ENCODE results near the gene SOD1.

Gene SOD1

DNA sequence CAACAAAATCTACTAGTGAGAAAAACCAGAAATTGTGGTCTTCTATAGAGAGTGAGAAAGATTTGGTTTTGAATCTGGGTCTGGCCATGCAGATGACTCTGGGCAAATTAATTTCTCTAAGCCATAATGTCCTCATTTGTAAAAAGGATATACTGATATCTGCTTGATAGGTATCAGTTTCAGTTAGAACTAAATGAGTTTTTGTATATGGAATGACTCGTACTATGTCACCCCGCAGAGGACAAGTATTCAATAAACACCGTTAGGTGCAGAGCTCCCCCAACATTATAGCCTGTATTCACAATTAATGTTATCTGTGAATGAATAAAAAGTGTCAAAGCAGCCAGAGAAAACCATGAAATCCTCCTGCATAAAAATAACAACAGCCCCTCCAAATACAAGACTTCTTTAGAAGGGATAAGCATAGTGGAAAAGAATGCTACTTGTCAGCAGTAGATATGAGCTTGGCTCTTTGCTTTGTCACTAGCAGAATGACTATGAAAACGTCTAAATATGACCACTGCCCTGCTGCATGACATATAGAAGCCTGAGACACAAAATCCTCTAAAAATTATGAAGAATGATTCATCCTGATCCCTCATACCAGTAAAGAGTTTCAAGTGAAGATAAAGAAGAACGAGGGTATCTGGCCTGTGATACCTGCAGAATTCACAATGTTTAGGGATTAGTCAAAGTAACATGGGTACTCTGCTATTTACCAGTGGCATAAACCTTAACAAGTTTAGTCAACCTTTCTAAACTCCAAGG, 54.7 kb downstream of the SOD1 start:
- CTCF ChIA-PET, result no interaction called here
- no peaks in the 10 kb centered on the region for H3K9me3 ChIP-seq (ENCODE audit: control insufficient read depth, insufficient read depth, low read depth, low read length)
- no peak overlapping the region for H3K4me3 ChIP-seq (ENCODE audit: low read depth, low read length)
- POLR2A ChIA-PET, result no interaction called here
- no peak for TF ChIP-seq ZNF843 (tag by site-specific recombination; IDR thresholded peaks at IDR 0.05)
- TF ChIP-seq ZNF585B (tag by site-specific recombination; IDR thresholded peaks at IDR 0.05), result no peak
- TF ChIP-seq ZBTB7A (tag by site-specific recombination; IDR thresholded peaks at IDR 0.05; ENCODE audit: low read depth), result no peak
- TF ChIP-seq ZNF366 (tag by site-specific recombination; conservative IDR thresholded peaks at IDR 0.05), result 0 out of 2 replicates have a peak, but pooled peaks have one; percentile 10
- no peak for TF ChIP-seq ZSCAN23 (tag by site-specific recombination; IDR thresholded peaks at IDR 0.05)
- peak; percentile 89 for TF ChIP-seq PRDM6 (tag by site-specific recombination; IDR thresholded peaks at IDR 0.05)
- TF ChIP-seq ZNF513 (tag by site-specific recombination; IDR thresholded peaks at IDR 0.05), result no peak
- peaks cover 9% of the 10 kb centered on the region; the same call in 1 of the 2 replicates for H3K4me1 ChIP-seq (ENCODE audit: control insufficient read depth, insufficient read depth, low read length)
- H3K27ac ChIP-seq (ENCODE audit: extremely low read depth, low read depth, low read length), result no peak overlapping the region
- H3K36me3 ChIP-seq (ENCODE audit: control insufficient read depth in 2 of 2, insufficient read depth in 1 of 2, low read length in 2 of 2), result no peaks in the 10 kb centered on the region

GRCh38 chr21:31714741-31715365, 55.4 kb downstream of the SOD1 start:
- POLR2A ChIA-PET, result no interaction called here
- Histone ChIP-seq H3K4me1 (ENCODE audit: control insufficient read depth, insufficient read depth, low read length) (peaks cover 8% of the 10 kb centered on the region; the same call in 1 of the 2 replicates), H3K27ac (ENCODE audit: extremely low read depth, low read depth, low read length) (no peak overlapping the region), H3K9me3 (ENCODE audit: control insufficient read depth, insufficient read depth, low read depth, low read length) (no peaks in the 10 kb centered on the region), H3K4me3 (ENCODE audit: low read depth, low read length) (no peak overlapping the region), H3K36me3 (ENCODE audit: control insufficient read depth in 2 of 2, insufficient read depth in 1 of 2, low read length in 2 of 2) (no peaks in the 10 kb centered on the region)
- CTCF ChIA-PET, result no interaction called here
- TF ChIP-seq, protein P1, sequence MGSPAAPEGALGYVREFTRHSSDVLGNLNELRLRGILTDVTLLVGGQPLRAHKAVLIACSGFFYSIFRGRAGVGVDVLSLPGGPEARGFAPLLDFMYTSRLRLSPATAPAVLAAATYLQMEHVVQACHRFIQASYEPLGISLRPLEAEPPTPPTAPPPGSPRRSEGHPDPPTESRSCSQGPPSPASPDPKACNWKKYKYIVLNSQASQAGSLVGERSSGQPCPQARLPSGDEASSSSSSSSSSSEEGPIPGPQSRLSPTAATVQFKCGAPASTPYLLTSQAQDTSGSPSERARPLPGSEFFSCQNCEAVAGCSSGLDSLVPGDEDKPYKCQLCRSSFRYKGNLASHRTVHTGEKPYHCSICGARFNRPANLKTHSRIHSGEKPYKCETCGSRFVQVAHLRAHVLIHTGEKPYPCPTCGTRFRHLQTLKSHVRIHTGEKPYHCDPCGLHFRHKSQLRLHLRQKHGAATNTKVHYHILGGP (tag by site-specific recombination; IDR thresholded peaks at IDR 0.05), result no peak
- TF ChIP-seq PRDM6 (tag by site-specific recombination; IDR thresholded peaks at IDR 0.05) (peak; percentile 46), ZNF280D (tag by site-specific recombination; IDR thresholded peaks at IDR 0.05) (no peak)
- TF ChIP-seq, protein P2, sequence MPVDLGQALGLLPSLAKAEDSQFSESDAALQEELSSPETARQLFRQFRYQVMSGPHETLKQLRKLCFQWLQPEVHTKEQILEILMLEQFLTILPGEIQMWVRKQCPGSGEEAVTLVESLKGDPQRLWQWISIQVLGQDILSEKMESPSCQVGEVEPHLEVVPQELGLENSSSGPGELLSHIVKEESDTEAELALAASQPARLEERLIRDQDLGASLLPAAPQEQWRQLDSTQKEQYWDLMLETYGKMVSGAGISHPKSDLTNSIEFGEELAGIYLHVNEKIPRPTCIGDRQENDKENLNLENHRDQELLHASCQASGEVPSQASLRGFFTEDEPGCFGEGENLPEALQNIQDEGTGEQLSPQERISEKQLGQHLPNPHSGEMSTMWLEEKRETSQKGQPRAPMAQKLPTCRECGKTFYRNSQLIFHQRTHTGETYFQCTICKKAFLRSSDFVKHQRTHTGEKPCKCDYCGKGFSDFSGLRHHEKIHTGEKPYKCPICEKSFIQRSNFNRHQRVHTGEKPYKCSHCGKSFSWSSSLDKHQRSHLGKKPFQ (tag by site-specific recombination; IDR thresholded peaks at IDR 0.05), result no peak

All from HEK293 (cell line).